NAMALWA (cell line): ENCODE results near the gene MTUS2.

Source experiments
- DNase-seq: peaks from one replicate; pipeline ENCODE4 v3.0.0-alpha.2; 2015; ENCODE audit warnings: low spot score

The MTUS2 gene

GRCh38 chr13:28859069-28859468, 38.9 kb downstream of the MTUS2 start:
- DNase-seq: no peak

GRCh38 chr13:28859717-28860116, 39.6 kb downstream of the MTUS2 start:
- DNase-seq: no peak

- DNase-seq: no peak
These were observed 44.4 kb downstream of the MTUS2 start for GRCh38 chr13:28864544-28864943.

- peak; percentile 17 for DNase-seq
These were observed 45.1 kb downstream of the MTUS2 start for GRCh38 chr13:28865149-28865744.

GRCh38 chr13:28865951-28866350, 45.8 kb downstream of the MTUS2 start:
- no peak for DNase-seq

- DNase-seq: no peak
These were observed 46.8 kb downstream of the MTUS2 start for GRCh38 chr13:28866932-28867331.

GRCh38 chr13:28867564-28867963, 47.4 kb downstream of the MTUS2 start:
- no peak for DNase-seq

GRCh38 chr13:28872427-28873176, 52.5 kb downstream of the MTUS2 start:
- DNase-seq: no peak

- DNase-seq: no peak
These were observed 55.9 kb downstream of the MTUS2 start for GRCh38 chr13:28875846-28876615.

GRCh38 chr13:28877408-28877807, 57.3 kb downstream of the MTUS2 start:
- no peak for DNase-seq

GRCh38 chr13:28885181-28885580, 65.0 kb downstream of the MTUS2 start:
- DNase-seq: no peak

GRCh38 chr13:28889086-28889732, 69.1 kb downstream of the MTUS2 start:
- no peak for DNase-seq

- no peak for DNase-seq
These were observed 70.6 kb downstream of the MTUS2 start for GRCh38 chr13:28890712-28891111.

GRCh38 chr13:28918030-28918429, 97.9 kb downstream of the MTUS2 start:
- DNase-seq: no peak

GRCh38 chr13:28922341-28922740, 102.2 kb downstream of the MTUS2 start:
- DNase-seq: no peak

GRCh38 chr13:28935104-28935503, 115.0 kb downstream of the MTUS2 start:
- DNase-seq: no peak

GRCh38 chr13:28942906-28943305, 122.8 kb downstream of the MTUS2 start:
- DNase-seq: no peak

GRCh38 chr13:28953714-28954418, 133.7 kb downstream of the MTUS2 start:
- DNase-seq: peak; percentile 23

- DNase-seq: no peak
These were observed 134.2 kb downstream of the MTUS2 start for GRCh38 chr13:28954419-28954725.

GRCh38 chr13:28954810-28955209, 134.7 kb downstream of the MTUS2 start:
- no peak for DNase-seq

GRCh38 chr13:28955264-28955966, 135.3 kb downstream of the MTUS2 start:
- DNase-seq: no peak
